Kidney epithelial cell (primary cell): ENCODE measurements around the gene PREPL. TPM values are rescaled to one million over a fixed set of nuclear protein-coding genes. Genes with fewer than 3 reads are reported as not detected.

ENCODE experiments used
- DNase-seq: peaks from one replicate; pipeline ENCODE4 v3.0.0-alpha.2; 2010; ENCODE audit warnings: low read depth
- H3K27me3 ChIP-seq: 2 replicates; pipeline ENCODE4 v1.6.0; 2011; ENCODE audit warnings: low read length; ENCODE audit not compliant: control insufficient read depth, insufficient read depth
- H3K36me3 ChIP-seq: 2 replicates; pipeline ENCODE4 v1.5.1; 2011; ENCODE audit warnings: low read length; ENCODE audit not compliant: control insufficient read depth, insufficient read depth
- H3K4me3 ChIP-seq: 2 replicates; pipeline ENCODE4 v1.5.1; 2011; ENCODE audit warnings: low read depth, mild to moderate bottlenecking, control low read depth, low read length
- total RNA-seq: library from RNA; depleted of rRNA; stranded (reverse); fragments of >200 nt; gene quantifications from 2 replicates; pipeline ENCODE4 v1.2.3, GENCODE V29; 2015
- TF ChIP-seq, protein P1 (sequence below): IDR thresholded peaks from 2 replicates; pipeline ENCODE4 v1.5.1; 2011; ENCODE audit warnings: mild to moderate bottlenecking, moderate library complexity, low read length, control low read depth, inconsistent platforms; ENCODE audit not compliant: insufficient read depth, poor library complexity, severe bottlenecking

PREPL gene
- total RNA-seq, 1 donor from 2014 or later = 22.7 TPM

GRCh38 chr2:44291281-44292248, 69.7 kb downstream of the PREPL start:
- TF ChIP-seq, protein P1, sequence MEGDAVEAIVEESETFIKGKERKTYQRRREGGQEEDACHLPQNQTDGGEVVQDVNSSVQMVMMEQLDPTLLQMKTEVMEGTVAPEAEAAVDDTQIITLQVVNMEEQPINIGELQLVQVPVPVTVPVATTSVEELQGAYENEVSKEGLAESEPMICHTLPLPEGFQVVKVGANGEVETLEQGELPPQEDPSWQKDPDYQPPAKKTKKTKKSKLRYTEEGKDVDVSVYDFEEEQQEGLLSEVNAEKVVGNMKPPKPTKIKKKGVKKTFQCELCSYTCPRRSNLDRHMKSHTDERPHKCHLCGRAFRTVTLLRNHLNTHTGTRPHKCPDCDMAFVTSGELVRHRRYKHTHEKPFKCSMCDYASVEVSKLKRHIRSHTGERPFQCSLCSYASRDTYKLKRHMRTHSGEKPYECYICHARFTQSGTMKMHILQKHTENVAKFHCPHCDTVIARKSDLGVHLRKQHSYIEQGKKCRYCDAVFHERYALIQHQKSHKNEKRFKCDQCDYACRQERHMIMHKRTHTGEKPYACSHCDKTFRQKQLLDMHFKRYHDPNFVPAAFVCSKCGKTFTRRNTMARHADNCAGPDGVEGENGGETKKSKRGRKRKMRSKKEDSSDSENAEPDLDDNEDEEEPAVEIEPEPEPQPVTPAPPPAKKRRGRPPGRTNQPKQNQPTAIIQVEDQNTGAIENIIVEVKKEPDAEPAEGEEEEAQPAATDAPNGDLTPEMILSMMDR = peak; percentile 82
- Histone ChIP-seq H3K36me3 (no peaks in the 10 kb centered on the region), H3K27me3 (no peaks in the 10 kb centered on the region), H3K4me3 (no peak overlapping the region)
- peak; percentile 96 for DNase-seq

GRCh38 chr2:44290261-44290660, 71.0 kb downstream of the PREPL start:
- peak; percentile 58 for DNase-seq
- H3K27me3 ChIP-seq = no peaks in the 10 kb centered on the region
- no peaks in the 10 kb centered on the region for H3K36me3 ChIP-seq
- TF ChIP-seq, protein P1 = no peak
- H3K4me3 ChIP-seq = no peak overlapping the region

DNA sequence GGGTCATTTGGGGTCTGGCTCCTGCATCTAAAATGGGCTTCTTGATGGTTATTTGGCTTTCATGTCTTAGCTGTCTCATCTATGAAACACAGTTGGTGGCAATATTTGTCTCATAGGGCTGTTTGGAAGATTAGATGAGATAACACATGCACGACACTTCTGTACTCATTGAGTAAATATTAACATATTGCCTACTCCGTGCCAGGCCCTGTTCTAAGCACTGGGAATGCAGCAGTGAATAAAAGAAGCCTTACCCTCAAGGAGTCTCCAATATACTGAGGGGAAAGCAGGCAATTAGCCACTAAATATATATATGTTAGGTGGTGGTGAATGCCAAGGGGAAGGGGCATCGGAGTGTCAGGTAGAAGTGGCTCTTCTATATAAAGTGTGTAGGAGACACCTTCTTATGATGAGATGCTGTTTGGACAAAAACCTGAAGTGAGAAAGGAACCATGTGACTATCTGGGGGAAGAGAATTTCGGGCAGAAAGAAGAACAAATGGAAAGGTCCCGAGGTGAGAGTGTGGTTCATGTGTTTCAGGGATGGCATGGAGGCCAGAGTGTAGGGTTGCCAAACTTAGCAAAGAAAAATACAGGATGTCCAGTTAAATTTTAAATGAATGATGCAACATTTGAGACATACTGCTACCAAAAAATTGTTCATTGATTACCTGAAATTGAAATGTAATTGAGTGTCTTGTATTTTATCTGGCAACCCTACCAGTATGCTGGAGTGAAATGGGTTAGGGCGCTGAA, 74.2 kb downstream of the PREPL start:
- H3K27me3 ChIP-seq = no peaks in the 10 kb centered on the region

DNA sequence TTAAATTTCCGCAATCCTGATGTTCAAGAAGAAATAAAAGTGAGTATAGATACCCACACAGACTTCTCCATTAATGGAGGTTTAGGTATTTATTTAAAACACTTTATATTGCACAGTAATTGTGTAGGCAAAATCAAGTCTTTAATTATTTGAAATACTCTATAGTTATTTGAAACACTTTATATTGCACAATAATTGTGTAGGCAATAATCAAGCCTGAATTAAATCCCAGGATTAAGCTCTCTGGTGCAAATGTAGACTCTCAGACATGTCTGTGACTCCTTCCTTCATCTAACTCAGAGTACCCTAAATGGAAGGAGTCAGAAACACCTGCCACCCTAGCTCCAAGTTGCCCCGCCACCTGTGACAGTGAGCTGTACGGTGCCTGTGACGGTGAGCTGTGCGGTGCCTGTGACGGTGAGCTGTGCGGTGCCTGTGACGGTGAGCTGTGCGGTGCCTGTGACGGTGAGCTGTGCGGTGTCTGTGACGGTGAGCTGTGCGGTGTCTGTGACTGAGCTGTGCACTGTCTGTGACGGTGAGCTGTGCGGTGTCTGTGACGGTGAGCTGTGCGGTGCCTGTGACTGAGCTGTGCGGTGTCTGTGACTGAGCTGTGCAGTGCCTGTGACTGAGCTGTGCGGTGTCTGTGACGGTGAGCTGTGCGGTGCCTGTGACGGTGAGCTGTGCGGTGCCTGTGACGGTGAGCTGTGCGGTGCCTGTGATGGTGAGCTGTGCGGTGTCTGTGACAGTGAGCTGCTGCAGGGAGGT, 75.0 kb downstream of the PREPL start:
- no peak for DNase-seq
- H3K4me3 ChIP-seq = no peak overlapping the region
- H3K36me3 ChIP-seq = no peaks in the 10 kb centered on the region
- H3K27me3 ChIP-seq = no peaks in the 10 kb centered on the region
- TF ChIP-seq, protein P1 = no peak

More for the DNA sequence above, 74.2 kb downstream of the PREPL start:
- Histone ChIP-seq H3K36me3 (no peaks in the 10 kb centered on the region), H3K4me3 (no peak overlapping the region)
- TF ChIP-seq, protein P1 = no peak
- no peak for DNase-seq

DNA sequence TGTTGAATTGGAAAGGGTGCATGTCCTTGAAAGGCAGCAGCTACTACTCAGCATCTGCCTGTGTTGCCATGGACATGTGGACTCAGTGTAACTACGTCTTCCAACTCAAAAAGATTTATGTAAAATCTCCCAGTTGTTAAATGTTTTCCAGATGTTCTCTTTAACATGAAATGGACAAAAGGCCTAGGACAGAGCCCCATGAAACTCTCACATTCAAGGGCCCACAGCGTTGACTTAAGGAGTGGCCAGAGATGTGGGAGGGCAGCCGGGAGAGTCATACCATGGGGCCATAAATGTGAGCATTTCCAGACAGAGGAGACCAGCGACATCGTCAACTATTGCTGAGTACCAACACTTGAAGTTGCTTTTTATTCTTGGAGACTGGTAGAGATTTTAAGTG, 76.1 kb downstream of the PREPL start:
- Histone ChIP-seq H3K4me3 (no peak overlapping the region), H3K27me3 (no peaks in the 10 kb centered on the region), H3K36me3 (no peaks in the 10 kb centered on the region)
- TF ChIP-seq, protein P1 = no peak
- DNase-seq = no peak
